ENCODE data around the gene PZP.
"Not testable (repeated sequence)": the region's sequence is repeated elsewhere in the genome, so short reads cannot be mapped to it uniquely, and the experiment has no call there.

The PZP gene

GRCh38 chr12:9180810-9181209, 27.4 kb downstream of the PZP start:
- H3K27ac ChIP-seq, result no peak overlapping the region
- no peak for TF ChIP-seq CTCF (conservative IDR thresholded peaks at IDR 0.05)

GRCh38 chr12:9179781-9180180, 28.4 kb downstream of the PZP start:
- H3K27ac ChIP-seq, result no peak overlapping the region
- TF ChIP-seq CTCF (conservative IDR thresholded peaks at IDR 0.05), result no peak

- TF ChIP-seq CTCF (conservative IDR thresholded peaks at IDR 0.05), result no peak
- H3K27ac ChIP-seq, result no peak overlapping the region
These were observed 38.1 kb downstream of the PZP start for GRCh38 chr12:9169979-9170634.

- H3K27ac ChIP-seq, result not testable (repeated sequence)
These were observed 40.9 kb downstream of the PZP start for GRCh38 chr12:9167345-9167744.

- no peak for TF ChIP-seq CTCF (conservative IDR thresholded peaks at IDR 0.05)
- no peak overlapping the region for H3K27ac ChIP-seq
These were observed 44.8 kb downstream of the PZP start for GRCh38 chr12:9163392-9163791.

- no peak overlapping the region for H3K27ac ChIP-seq
- no peak for TF ChIP-seq CTCF (conservative IDR thresholded peaks at IDR 0.05)
These were observed 52.1 kb downstream of the PZP start for GRCh38 chr12:9156119-9156518.

GRCh38 chr12:9149372-9149771, 58.8 kb downstream of the PZP start:
- TF ChIP-seq CTCF (conservative IDR thresholded peaks at IDR 0.05), result peak; percentile 30; the same call in 1 of the 2 replicates
- H3K27ac ChIP-seq, result no peak overlapping the region

GRCh38 chr12:9148926-9149325, 59.3 kb downstream of the PZP start:
- no peak overlapping the region for H3K27ac ChIP-seq
- no peak for TF ChIP-seq CTCF (conservative IDR thresholded peaks at IDR 0.05)
